Gastrocnemius medialis (tissue), 4 donors: ENCODE measurements around the gene SPTLC2.

Experiments
- CTCF ChIP-seq, 5 experiments: fragments of 450-650 bp in 3 of 5; fragments of 200-600 bp in 2 of 5; sonication (generic) in 2 of 5; IDR thresholded peaks in 4 of 5; conservative IDR thresholded peaks in 1 of 5; 1 replicate in 4 of 5; 2 replicates in 1 of 5; pipeline ENCODE4 v1.5.1; 2016 to 2019; ENCODE audit warnings: antibody characterized with exemption in 5 of 5, mild to moderate bottlenecking in 3 of 5, moderate library complexity in 3 of 5
- POLR2A ChIP-seq, 2 donors: fragments of 450-650 bp; IDR thresholded peaks; one replicate each; pipeline ENCODE4 v1.6.1; 2017; ENCODE audit warnings: antibody characterized with exemption in 2 of 2, mild to moderate bottlenecking in 2 of 2, moderate library complexity in 2 of 2

- no peak for TF ChIP-seq CTCF (IDR thresholded peaks at IDR 0.05 in 4 of 5, conservative IDR thresholded peaks at IDR 0.05 in 1 of 5)
- no peak for TF ChIP-seq POLR2A (IDR thresholded peaks at IDR 0.05)
Observed at GRCh38 chr14:77599889-77600288, 16.5 kb downstream of the SPTLC2 start.
